HT1080 (cell line): ENCODE measurements around the gene JMJD1C. TPM values are rescaled to one million over a fixed set of nuclear protein-coding genes. Genes with fewer than 3 reads are reported as not detected.

ENCODE experiments used
- DNase-seq: peaks from one replicate; pipeline ENCODE4 v3.0.0-alpha.2; 2015; ENCODE audit warnings: low read depth
- total RNA-seq: library from RNA; depleted of rRNA; stranded (reverse); fragments of >200 nt; shearing (Covaris generic); gene quantifications from 2 replicates; pipeline ENCODE4 v1.2.3, GENCODE V29; 2014

The JMJD1C gene
- total RNA-seq, 1 experiment from 2014 or later, result 43.9 TPM

DNA sequence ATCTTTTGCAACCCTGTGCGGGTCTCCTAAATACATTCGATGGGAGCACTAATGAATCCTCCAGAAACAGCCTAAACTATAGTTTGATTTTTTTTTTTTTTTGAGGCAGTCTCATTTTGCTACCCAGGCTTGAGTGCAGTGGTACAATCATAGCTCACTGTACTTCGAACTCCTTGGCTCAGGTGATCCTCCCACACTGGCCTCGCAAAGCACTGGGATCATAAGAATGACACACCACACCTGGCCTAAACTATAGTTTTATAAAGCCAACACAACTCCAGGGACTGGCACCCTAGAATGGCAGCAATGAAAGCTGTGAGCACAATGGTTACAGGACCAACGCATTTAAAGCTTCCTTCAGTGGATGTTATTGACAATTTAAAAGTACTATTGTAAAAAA lies 14.5 kb upstream of the JMJD1C start:
- no peak for DNase-seq

DNA sequence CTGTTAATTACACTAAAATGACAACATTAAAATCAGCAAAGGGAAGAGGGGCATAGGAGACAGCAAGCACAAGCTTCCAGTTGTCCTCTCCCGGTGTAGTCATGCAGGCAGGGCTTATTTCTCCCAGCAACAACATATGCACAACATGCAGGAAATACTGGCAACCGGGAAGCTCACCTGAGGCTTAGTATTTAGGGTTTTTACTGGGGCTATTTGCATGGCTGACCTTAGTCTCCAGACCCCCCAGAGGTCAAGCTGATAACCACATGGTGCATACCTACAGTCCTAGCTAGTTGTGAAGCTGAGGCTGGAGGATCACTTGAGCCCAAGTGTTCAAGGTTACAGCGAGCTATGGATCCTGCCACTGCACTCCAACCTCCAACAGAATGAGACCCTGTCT lies 12.8 kb upstream of the JMJD1C start:
- no peak for DNase-seq

DNA sequence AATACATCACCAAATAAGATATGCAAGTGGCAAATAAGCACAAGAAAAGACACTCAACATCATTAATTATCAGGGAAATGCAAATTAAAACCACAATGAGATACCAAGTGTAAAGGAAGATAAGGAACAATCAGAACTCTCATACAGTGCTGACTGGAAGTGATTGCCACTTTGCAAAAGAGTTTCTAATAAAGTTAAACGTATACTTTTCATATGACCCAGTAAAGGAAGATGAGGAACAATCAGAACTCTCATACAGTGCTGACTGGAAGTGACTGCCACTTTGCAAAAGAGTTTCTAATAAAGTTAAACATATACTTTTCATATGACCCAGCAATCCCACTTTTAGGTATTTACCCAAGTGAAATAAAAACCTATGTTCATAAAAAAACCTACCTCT lies 12.2 kb upstream of the JMJD1C start:
- DNase-seq, result no peak

DNA sequence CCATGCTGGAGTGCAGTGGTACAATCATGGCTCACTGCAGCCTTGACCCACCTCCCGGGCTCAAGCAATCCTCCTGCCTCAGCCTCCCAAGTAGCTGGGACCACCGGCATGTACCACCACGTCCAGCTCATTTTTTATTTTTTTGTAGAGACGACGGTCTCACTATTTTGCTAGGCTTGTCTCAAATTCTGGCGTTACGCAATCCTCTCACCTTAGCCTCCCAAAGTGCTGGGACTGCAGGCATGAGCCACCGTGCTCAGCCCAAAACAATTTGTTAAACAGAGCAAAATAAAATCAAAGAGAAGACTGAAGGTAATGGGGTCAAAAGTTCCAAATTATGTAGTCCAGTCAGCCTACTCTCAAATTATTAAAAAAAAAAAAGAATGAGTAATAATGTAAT lies 8.7 kb upstream of the JMJD1C start:
- DNase-seq, result no peak

DNA sequence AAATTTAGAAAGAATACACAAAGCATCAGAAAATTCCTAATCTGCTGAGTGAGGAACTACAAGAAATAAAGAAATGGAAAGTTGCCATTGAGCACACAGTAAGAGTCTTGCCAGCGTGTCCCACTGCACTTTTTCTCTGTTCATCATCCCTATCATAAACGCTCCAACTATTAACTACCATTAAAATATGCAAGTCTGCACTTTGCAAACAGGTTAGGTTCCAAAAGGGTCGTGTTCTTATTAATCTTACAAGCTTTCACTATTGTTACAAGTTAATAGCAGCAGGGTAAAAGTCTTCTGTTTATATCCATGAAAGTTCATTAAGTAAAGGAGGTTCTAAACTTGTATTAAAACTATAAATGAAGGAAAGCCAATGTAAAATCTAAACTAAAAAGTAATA lies 5.2 kb upstream of the JMJD1C start:
- no peak for DNase-seq

- DNase-seq, result no peak
Measured at GRCh38 chr10:63468947-63469346, 3.2 kb upstream of the JMJD1C start.

DNA sequence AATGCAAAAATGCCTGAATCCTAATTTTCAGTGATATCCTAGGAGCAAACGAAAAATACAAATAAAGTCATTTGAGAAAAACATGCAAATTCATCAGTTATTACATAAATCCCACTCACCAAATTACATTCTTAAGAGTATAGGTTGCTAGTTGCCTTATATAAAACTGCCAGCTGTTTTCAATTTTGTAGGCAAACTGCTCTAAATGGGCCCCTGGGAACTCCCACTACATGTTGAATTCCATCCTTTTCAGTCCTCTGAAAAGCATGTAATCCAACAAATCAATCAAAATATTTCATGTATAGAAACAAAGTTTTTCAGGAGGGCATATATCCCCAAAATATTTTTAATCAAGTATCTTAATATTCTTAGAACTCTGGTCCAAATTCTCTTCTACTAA lies 2.1 kb upstream of the JMJD1C start:
- DNase-seq, result no peak

DNA sequence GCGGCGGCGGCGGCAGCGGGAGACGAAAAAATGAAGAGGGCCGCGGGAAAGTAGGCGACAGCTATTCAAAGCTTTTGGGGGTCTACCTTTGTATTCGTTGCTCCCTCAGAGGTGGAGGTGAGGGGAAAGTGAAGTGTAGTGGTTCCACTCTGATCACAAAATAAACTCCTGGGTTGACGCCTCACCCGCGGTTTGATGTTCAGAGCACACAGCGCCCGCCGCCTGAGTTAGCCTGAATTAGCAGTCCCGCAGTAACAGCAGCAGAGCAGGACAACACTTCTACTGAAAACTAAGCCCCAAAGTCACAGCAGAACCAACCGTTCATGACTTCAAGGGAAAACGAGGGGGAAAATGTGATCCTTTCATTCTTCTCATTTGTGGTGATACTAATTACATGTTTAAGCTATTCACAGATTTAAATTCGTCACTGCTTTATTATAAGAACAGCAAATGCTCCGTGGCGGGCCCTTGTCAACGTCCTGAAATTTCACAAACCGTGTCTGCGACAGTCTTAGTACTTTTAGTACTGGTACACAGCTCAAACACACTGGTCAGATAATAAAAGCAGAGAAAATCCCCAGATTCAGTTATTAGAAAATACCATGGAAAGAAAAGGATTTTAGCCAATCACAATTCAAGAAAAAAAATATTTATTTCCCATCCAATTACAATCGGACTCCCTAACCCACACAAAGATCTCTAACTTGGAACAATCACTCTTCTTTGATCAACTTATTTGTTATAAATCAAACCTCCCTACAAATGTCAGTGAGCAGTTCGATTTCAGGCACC lies 563 bp upstream of the JMJD1C start:
- DNase-seq, result peak; percentile 57

- DNase-seq, result no peak
Measured at GRCh38 chr10:63464402-63465292, 1.1 kb downstream of the JMJD1C start.

GRCh38 chr10:63462442-63462841 lies 3.3 kb downstream of the JMJD1C start:
- no peak for DNase-seq

GRCh38 chr10:63458177-63458576 lies 7.6 kb downstream of the JMJD1C start:
- DNase-seq, result no peak

DNA sequence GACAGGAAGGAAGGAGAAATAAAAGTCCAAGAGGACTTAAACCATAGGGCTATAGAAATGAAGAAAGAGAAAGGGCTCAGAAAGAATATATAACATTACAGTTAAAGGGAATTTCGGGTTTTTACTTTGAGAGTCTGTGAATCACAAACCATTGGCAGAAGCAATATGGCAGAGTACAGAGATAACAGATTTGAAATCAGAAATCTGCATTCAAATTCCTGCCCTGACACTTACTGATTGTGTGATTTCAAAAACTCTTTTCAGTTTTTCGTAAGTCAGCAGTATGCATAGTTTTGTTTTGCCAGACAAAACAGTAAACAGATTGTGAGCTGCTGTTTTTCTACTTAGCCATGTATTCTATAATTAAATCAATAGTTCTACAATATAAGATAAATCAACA lies 8.2 kb downstream of the JMJD1C start:
- DNase-seq, result no peak

DNA sequence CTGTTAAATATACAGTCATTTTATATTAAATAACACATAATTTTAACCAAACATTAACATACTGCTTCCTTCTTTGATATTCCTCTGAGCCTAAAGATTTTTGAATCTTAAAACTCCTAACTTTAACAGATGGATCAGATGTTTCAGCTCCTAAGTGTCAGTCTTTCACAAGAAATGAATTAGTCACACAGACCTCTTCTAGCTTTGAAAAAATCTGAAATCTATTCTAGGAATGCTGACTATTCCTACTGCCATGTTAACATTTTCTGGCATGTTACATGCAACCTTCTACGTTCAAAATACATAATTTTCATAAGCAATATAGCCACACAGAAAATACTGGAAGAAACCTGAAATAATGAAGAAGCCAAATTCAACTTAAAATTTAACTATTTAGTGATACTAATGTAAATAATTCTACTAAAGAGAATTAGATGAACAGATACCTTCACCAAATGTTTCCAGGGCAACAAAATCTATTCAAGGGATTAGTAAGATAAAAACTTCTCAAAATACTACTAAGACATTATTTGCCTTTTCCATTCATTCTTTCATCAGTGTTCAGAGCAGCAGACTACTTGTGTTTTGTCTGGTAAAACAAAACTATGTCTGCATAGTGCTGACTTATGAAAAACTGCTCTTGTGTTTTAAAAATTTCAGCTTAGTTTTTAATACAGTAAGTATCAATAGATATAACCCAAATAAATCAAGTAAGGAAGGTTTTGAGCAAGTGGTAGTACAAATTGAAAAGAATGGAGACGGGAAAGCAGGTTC lies 9.2 kb downstream of the JMJD1C start:
- peak; percentile 18 for DNase-seq

DNA sequence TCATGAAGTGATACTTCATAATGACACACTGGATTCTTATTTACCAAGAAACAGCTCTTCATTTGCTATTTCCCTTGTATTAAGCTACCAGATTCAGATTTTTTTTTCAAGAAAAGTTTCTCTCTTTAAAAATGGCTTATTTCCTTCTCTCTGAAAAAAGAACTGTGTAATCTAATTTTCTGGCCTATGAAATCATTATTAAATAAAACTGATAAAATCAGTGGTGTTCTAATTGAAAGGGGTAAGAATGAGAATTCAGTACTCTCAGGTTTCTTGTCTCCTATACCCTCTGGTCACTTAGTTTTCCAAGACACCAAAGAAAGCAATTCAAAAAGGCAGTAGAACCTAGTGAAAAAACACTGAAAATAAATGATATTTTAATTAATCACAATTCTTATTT lies 10.3 kb downstream of the JMJD1C start:
- DNase-seq, result no peak

DNA sequence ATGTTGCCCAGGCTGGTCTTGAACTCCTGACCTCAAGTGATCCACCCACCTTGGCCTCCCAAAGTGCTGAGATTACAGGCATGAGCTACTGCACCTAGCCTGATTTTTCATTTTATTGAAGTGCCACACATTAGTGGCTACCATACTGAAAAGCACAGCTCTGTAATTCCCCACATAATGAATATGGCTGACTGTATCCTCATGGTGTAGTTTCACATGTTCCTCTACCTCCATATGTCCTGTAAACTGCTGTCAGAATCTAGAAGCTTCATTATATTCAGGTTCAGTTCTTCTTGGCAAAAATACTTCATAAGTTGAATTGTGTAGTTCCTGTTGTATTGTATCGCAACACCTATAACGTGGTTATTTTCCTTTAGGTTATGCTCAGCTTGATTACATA lies 11.1 kb downstream of the JMJD1C start:
- no peak for DNase-seq

DNA sequence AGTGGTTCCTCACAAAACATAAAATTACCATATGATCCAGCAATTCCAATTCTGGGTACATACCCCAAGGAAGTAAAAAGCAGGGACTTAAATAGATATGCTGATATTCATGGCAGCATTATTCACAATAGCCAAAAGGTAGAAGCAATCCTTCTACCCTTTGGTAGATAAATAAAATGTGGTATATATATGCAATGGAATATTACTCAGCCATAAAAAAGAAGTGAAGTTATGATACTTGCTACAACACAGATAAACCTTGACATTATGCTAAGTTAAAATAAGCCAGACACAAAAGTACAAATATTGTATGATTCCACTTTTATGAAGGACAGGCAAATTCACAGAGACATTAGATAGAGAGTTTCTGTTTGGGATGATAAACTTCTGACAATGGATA lies 13.3 kb downstream of the JMJD1C start:
- DNase-seq, result no peak

GRCh38 chr10:63446716-63447440 lies 18.9 kb downstream of the JMJD1C start:
- no peak for DNase-seq

DNA sequence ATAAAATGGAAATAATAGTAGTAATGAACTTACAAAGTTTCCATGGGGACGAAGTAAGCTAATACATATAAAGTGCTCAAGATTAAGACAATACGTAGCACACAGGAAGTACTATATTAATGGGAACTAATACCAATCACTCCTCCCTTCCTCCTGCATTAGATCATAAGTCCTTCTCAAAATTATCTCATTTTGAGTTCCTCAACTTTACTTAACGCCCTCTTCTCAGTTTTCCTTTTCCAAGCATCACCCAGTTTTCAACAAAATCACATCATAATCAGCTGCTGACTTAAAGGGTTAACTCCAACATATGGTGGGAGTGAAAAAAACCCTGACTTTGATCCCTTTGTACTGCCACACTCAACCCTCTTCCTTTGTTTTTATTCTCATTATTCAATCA lies 24.4 kb downstream of the JMJD1C start:
- DNase-seq, result no peak

DNA sequence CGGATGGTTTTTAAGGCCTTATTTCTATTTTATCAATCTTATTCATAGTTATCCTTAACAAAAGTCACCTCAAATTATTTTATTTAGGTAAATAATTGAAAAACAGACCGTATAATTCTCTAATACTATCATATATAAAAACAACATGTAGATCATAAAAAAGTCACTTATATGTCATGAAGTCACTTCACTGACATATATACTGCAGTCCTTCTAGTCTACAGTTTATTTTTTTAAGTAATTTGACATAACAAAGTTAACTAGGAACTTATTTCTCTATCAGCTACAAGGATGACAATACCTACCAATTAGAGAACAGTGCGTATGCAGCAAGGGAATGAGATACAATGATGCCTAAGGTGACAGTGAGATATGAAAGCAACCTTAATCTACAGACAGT lies 26.2 kb downstream of the JMJD1C start:
- no peak for DNase-seq

DNA sequence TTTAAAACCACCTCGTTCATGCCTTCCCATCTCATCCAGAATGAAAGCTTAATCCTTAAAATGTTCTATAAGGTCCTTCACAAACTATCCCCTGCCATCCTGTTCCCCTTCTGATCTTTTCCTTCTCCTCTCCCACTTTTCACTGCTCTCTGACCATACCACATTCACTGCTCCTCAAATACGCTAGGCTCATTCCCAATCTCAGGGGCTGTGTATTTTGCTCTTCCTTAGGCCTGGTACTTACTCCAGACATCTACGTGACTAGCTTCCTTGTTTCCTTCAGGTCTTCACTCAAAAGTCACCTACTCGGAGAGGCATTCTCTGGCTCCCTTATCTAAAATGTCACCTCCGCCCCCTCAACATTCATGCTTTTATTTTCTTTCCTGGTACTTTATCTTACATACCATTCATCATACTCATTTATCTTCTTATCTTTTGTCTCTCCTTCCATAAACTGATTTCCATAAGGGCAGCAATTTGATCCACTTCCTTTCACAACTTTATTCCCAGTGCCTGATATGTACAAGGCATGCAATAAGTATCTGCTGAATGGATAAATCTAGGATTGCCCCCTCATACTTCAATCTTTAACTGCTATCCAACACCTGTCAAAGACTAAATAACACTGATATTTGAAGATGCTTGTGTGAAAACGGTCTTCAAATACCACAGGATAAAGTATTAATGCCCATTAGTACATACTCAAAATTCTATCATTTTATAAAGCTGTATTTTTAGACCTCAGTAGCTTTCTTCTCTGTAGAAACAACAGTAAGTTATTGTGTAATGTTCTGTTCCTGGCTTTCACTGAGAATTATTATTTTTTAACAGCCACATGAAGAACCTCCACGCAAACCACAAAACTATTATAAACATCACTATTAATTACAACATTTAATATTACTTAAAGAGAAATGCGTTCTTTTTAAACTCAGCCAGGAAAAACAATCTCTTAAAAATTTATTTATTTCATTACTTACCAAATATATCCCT lies 27.0 kb downstream of the JMJD1C start:
- DNase-seq, result no peak
